Caco-2 (cell line): ENCODE data around the gene WWOX. TPM values are rescaled to one million over a fixed set of nuclear protein-coding genes. Genes with fewer than 3 reads are reported as not detected.

Experiments
- BruUV-seq: library from RNA; stranded (reverse); fragments of 400-500 nt; replicated peaks from 2 replicates; lab custom pipeline; 2021; lab: Mats Ljungman, UMichigan
- CTCF ChIA-PET: fragments of 300-600 bp; sonication (Branson Sonifier 250); formaldehyde crosslinking; loops from one replicate; lab custom pipeline; 2022; ENCODE audit warnings: antibody characterized with exemption; lab: Charles Lee
- POLR2A ChIA-PET: fragments of 300-600 bp; sonication (Branson Sonifier 250); formaldehyde crosslinking; loops from one replicate; lab custom pipeline; 2022; ENCODE audit warnings: antibody characterized with exemption; lab: Charles Lee
- DNase-seq, 2 experiments: peaks; one replicate each; pipeline versions ENCODE4 v3.0.0 to v3.0.0-alpha.2; 2020 to 2022
- H3K27me3 ChIP-seq: replicated peaks from 2 replicates; pipeline ENCODE4 v1.6.0; 2011; ENCODE audit warnings: low read length; ENCODE audit not compliant: control insufficient read depth, insufficient read depth
- H3K36me3 ChIP-seq: 2 replicates; pipeline ENCODE4 v1.5.1; 2011; ENCODE audit warnings: low read length; ENCODE audit not compliant: control insufficient read depth, insufficient read depth
- H3K4me1 ChIP-seq: fragments of 250-450 bp; sonication (Bioruptor Pico); 2 replicates; pipeline ENCODE4 v1.5.1; 2020; ENCODE audit warnings: mild to moderate bottlenecking
- H3K4me3 ChIP-seq: 2 replicates; pipeline ENCODE4 v1.5.1; 2011; ENCODE audit warnings: low read depth, mild to moderate bottlenecking, control low read depth, low read length
- H3K9me3 ChIP-seq: fragments of 250-450 bp; sonication (Bioruptor Pico); 2 replicates; pipeline ENCODE4 v1.5.1; 2020; ENCODE audit warnings: mild to moderate bottlenecking, moderate library complexity
- H3K27ac Mint-ChIP-seq: one replicate; pipeline ENCODE4 v1.8.0; 2022; ENCODE audit warnings: mixed read lengths; ENCODE audit not compliant: unreplicated experiment
- H3K27me3 Mint-ChIP-seq: one replicate; pipeline ENCODE4 v1.8.0; 2022; ENCODE audit warnings: mixed read lengths; ENCODE audit not compliant: insufficient read depth, unreplicated experiment
- H3K36me3 Mint-ChIP-seq: one replicate; pipeline ENCODE4 v1.8.0; 2022; ENCODE audit warnings: mild to moderate bottlenecking, mixed read lengths; ENCODE audit not compliant: insufficient read depth, unreplicated experiment
- H3K4me1 Mint-ChIP-seq: one replicate; pipeline ENCODE4 v1.8.0; 2022; ENCODE audit warnings: low read depth, mixed read lengths; ENCODE audit not compliant: unreplicated experiment
- H3K4me3 Mint-ChIP-seq: one replicate; pipeline ENCODE4 v1.8.0; 2022; ENCODE audit warnings: mild to moderate bottlenecking, moderate library complexity, mixed read lengths; ENCODE audit not compliant: unreplicated experiment
- H3K9me3 Mint-ChIP-seq: one replicate; pipeline ENCODE4 v1.8.0; 2022; ENCODE audit warnings: mixed read lengths; ENCODE audit not compliant: unreplicated experiment
- intact Hi-C: fragments of 100-400 bp; cut with micrococcal nuclease; formaldehyde crosslinking; loops from one replicate; pipeline ENCODE4 v1.10.0; 2022; ENCODE audit not compliant: unreplicated experiment
- total RNA-seq: library from RNA; stranded (reverse); gene quantifications from 2 replicates; pipeline ENCODE4 v1.2.3, GENCODE V29; 2022
- TF ChIP-seq, protein P1 (sequence below), 2 experiments: fragments of 200-600 bp in 1 of 2; IDR thresholded peaks; 1 replicate in 1 of 2; 2 replicates in 1 of 2; pipeline versions ENCODE4 v1.5.1 to v1.8.0; 2011 to 2022; ENCODE audit warnings: antibody characterized with exemption in 1 of 2, control low read depth in 1 of 2, inconsistent platforms in 1 of 2, low read depth in 1 of 2, low read length in 1 of 2, mild to moderate bottlenecking in 1 of 2, moderate library complexity in 1 of 2; ENCODE audit not compliant: insufficient read depth in 1 of 2, severe bottlenecking in 1 of 2, unreplicated experiment in 1 of 2

The WWOX gene
- total RNA-seq, 1 experiment from 2014 or later, result 45.0 TPM

DNA sequence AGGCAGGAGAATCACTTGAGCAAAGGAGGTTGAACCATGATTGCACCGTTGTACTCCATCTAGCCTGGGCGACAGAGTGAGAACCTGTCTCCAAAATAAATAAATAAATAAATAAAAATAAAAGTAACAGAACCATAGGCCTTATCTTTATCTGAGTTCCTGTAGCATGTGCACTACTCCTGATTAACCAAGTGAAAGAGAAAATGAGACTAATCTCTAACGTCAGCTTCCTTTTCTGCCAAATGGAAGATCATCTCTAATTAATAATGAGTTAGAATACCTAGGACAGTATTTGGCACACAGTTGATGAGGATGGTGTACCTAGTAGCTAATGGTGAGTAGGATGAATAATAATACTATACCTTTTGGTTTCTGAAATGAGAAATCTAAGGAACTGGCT is 520.4 kb downstream of the WWOX start:
- DNase-seq, result no peak
- ChIA-PET CTCF (no interaction called here), POLR2A (no interaction called here)
- H3K4me1 ChIP-seq, result no peaks in the 10 kb centered on the region
- BruUV-seq, result no TSS peak
- Mint-ChIP-seq H3K27ac (no peak overlapping the region), H3K27me3 (no peaks in the 10 kb centered on the region), H3K4me3 (no peak overlapping the region), H3K36me3 (no peaks in the 10 kb centered on the region), H3K9me3 (no peaks in the 10 kb centered on the region), H3K4me1 (no peaks in the 10 kb centered on the region)
- TF ChIP-seq, protein P1, sequence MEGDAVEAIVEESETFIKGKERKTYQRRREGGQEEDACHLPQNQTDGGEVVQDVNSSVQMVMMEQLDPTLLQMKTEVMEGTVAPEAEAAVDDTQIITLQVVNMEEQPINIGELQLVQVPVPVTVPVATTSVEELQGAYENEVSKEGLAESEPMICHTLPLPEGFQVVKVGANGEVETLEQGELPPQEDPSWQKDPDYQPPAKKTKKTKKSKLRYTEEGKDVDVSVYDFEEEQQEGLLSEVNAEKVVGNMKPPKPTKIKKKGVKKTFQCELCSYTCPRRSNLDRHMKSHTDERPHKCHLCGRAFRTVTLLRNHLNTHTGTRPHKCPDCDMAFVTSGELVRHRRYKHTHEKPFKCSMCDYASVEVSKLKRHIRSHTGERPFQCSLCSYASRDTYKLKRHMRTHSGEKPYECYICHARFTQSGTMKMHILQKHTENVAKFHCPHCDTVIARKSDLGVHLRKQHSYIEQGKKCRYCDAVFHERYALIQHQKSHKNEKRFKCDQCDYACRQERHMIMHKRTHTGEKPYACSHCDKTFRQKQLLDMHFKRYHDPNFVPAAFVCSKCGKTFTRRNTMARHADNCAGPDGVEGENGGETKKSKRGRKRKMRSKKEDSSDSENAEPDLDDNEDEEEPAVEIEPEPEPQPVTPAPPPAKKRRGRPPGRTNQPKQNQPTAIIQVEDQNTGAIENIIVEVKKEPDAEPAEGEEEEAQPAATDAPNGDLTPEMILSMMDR (IDR thresholded peaks at IDR 0.05; ENCODE audit: insufficient read depth in 1 of 2, low read depth in 1 of 2, low read length in 1 of 2, severe bottlenecking in 1 of 2, unreplicated experiment in 1 of 2), result no peak
- H3K9me3 ChIP-seq, result no peaks in the 10 kb centered on the region
- H3K27me3 ChIP-seq, result no peaks in the 10 kb centered on the region; the same call in 1 of the 2 replicates
- H3K4me3 ChIP-seq, result no peak overlapping the region
- intact Hi-C loops, result no loop called here
- H3K36me3 ChIP-seq, result no peaks in the 10 kb centered on the region

DNA sequence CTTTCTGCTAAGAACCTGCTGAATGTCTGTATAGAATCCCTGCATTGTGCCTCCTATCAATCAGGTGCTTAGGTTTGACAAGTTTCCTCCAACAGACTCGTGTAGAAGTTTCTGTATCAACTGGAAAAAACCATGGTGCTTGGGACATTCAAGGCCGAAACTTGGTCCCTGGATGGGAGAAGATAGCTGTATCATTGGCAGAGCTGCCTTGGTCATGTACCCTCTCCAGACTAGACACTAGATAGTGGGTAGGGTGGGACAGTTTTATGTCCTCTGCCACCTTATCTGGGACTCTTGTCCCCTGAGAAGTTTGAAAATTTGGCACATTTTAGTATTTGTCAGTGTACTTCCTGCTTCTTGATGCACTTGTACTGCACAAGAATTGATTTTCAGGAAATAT is 520.8 kb downstream of the WWOX start:
- Histone ChIP-seq H3K27me3 (no peaks in the 10 kb centered on the region; the same call in 1 of the 2 replicates), H3K4me1 (no peaks in the 10 kb centered on the region), H3K4me3 (no peak overlapping the region), H3K36me3 (no peaks in the 10 kb centered on the region), H3K9me3 (no peaks in the 10 kb centered on the region)
- Mint-ChIP-seq H3K4me3 (no peak overlapping the region), H3K27ac (no peak overlapping the region), H3K36me3 (no peaks in the 10 kb centered on the region), H3K27me3 (no peaks in the 10 kb centered on the region), H3K4me1 (no peaks in the 10 kb centered on the region), H3K9me3 (no peaks in the 10 kb centered on the region)
- no TSS peak for BruUV-seq
- TF ChIP-seq, protein P1 (IDR thresholded peaks at IDR 0.05; ENCODE audit: insufficient read depth in 1 of 2, low read depth in 1 of 2, low read length in 1 of 2, severe bottlenecking in 1 of 2, unreplicated experiment in 1 of 2), result no peak
- intact Hi-C loops, result no loop called here
- ChIA-PET CTCF (no interaction called here), POLR2A (no interaction called here)
- no peak for DNase-seq

DNA sequence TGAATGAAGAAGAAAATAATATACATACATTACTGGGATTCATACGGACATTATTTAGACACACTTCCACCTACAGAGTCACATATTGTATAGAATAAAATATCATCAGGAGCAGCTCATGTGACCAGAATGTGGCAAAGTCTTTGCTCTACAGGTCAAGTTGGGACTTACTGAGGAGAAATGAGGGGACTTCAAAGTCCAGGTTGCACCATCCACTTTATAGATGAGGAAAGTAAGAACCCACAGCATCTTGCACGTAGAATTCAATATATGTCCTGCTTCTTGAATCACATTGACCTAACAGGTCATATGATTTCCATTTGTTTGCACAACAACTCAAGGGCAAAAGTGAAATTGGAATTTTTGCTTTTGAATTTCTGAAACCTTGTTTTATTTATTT is 524.3 kb downstream of the WWOX start:
- H3K27ac Mint-ChIP-seq, result no peak overlapping the region
- ChIA-PET POLR2A (no interaction called here), CTCF (no interaction called here)
- H3K36me3 ChIP-seq, result no peaks in the 10 kb centered on the region; the same call in 1 of the 2 replicates
- H3K36me3 Mint-ChIP-seq, result no peaks in the 10 kb centered on the region
- H3K4me3 ChIP-seq, result no peak overlapping the region
- no peaks in the 10 kb centered on the region for H3K27me3 Mint-ChIP-seq
- no peaks in the 10 kb centered on the region for H3K9me3 ChIP-seq
- no peak overlapping the region for H3K4me3 Mint-ChIP-seq
- no peak for DNase-seq
- H3K4me1 ChIP-seq, result no peaks in the 10 kb centered on the region
- H3K4me1 Mint-ChIP-seq, result no peaks in the 10 kb centered on the region
- TF ChIP-seq, protein P1 (IDR thresholded peaks at IDR 0.05; ENCODE audit: insufficient read depth in 1 of 2, low read depth in 1 of 2, low read length in 1 of 2, severe bottlenecking in 1 of 2, unreplicated experiment in 1 of 2), result no peak
- no peaks in the 10 kb centered on the region for H3K9me3 Mint-ChIP-seq
- no peaks in the 10 kb centered on the region for H3K27me3 ChIP-seq
- no TSS peak for BruUV-seq
- intact Hi-C loops, result no loop called here
